ENCODE results near the gene UBR3.
"Not testable (repeated sequence)": the region's sequence is repeated elsewhere in the genome, so short reads cannot be mapped to it uniquely, and the experiment has no call there.

UBR3 gene

GRCh38 chr2:170101789-170102188, 274.5 kb downstream of the UBR3 start:
- no peak for FAIRE-seq
- TF ChIP-seq CTCF (IDR thresholded peaks at IDR 0.05; ENCODE audit: insufficient read depth, missing control alignments): no peak
- no peak for DNase-seq (ENCODE audit: insufficient read length, low spot score)

GRCh38 chr2:170106102-170106840, 279.0 kb downstream of the UBR3 start:
- TF ChIP-seq CTCF (IDR thresholded peaks at IDR 0.05; ENCODE audit: insufficient read depth, missing control alignments): no peak
- FAIRE-seq (no peak), DNase-seq (ENCODE audit: insufficient read length, low spot score) (no peak)

- FAIRE-seq (no peak), DNase-seq (ENCODE audit: insufficient read length, low spot score) (no peak)
- TF ChIP-seq CTCF (IDR thresholded peaks at IDR 0.05; ENCODE audit: insufficient read depth, missing control alignments): no peak
Observed at GRCh38 chr2:170113168-170113894, 286.1 kb downstream of the UBR3 start.

GRCh38 chr2:170115501-170116229, 288.4 kb downstream of the UBR3 start:
- no peak for FAIRE-seq
- TF ChIP-seq CTCF (IDR thresholded peaks at IDR 0.05; ENCODE audit: insufficient read depth, missing control alignments): no peak
- no peak for DNase-seq (ENCODE audit: insufficient read length, low spot score)

- DNase-seq (ENCODE audit: insufficient read length, low spot score): no peak
- FAIRE-seq: no peak
- no peak for TF ChIP-seq CTCF (IDR thresholded peaks at IDR 0.05; ENCODE audit: insufficient read depth, missing control alignments)
Observed at GRCh38 chr2:170118641-170119040, 291.4 kb downstream of the UBR3 start.

GRCh38 chr2:170119326-170119725, 292.1 kb downstream of the UBR3 start:
- FAIRE-seq; DNase-seq (ENCODE audit: insufficient read length, low spot score): not testable (repeated sequence)

- DNase-seq (ENCODE audit: insufficient read length, low spot score): no peak
- no peak for FAIRE-seq
- no peak for TF ChIP-seq CTCF (IDR thresholded peaks at IDR 0.05; ENCODE audit: insufficient read depth, missing control alignments)
Observed at GRCh38 chr2:170121689-170122088, 294.4 kb downstream of the UBR3 start.

Data from D721Med (cell line).